DMS79 treated with DMSO at 0.1 percent for 48 hours (cell line): ENCODE measurements around the gene EBF3.

Source experiments
- DNase-seq: peaks from one replicate; lab custom pipeline; 2025; lab: John Stamatoyannopoulos, UW

The EBF3 gene

GRCh38 chr10:129945064-129945463, 19.0 kb downstream of the EBF3 start:
- DNase-seq, result no peak

GRCh38 chr10:129944456-129944855, 19.6 kb downstream of the EBF3 start:
- no peak for DNase-seq

GRCh38 chr10:129942936-129943715, 20.9 kb downstream of the EBF3 start:
- DNase-seq, result no peak

GRCh38 chr10:129942391-129942790, 21.7 kb downstream of the EBF3 start:
- DNase-seq, result no peak

GRCh38 chr10:129942019-129942277, 22.1 kb downstream of the EBF3 start:
- DNase-seq, result no peak

- DNase-seq, result no peak
Measured at GRCh38 chr10:129941199-129942018, 22.7 kb downstream of the EBF3 start.

- no peak for DNase-seq
Measured at GRCh38 chr10:129940617-129941198, 23.4 kb downstream of the EBF3 start.

- no peak for DNase-seq
Measured at GRCh38 chr10:129939416-129940275, 24.4 kb downstream of the EBF3 start.

- DNase-seq, result no peak
Measured at GRCh38 chr10:129938460-129938859, 25.6 kb downstream of the EBF3 start.

GRCh38 chr10:129937351-129937751, 26.7 kb downstream of the EBF3 start:
- DNase-seq, result no peak

GRCh38 chr10:129936923-129937300, 27.2 kb downstream of the EBF3 start:
- no peak for DNase-seq

GRCh38 chr10:129936266-129936922, 27.7 kb downstream of the EBF3 start:
- DNase-seq, result no peak

- DNase-seq, result no peak
Measured at GRCh38 chr10:129935867-129936152, 28.3 kb downstream of the EBF3 start.

- DNase-seq, result no peak
Measured at GRCh38 chr10:129935102-129935866, 28.8 kb downstream of the EBF3 start.

- no peak for DNase-seq
Measured at GRCh38 chr10:129934196-129934925, 29.7 kb downstream of the EBF3 start.

GRCh38 chr10:129933456-129934092, 30.5 kb downstream of the EBF3 start:
- DNase-seq, result peak; percentile 10

GRCh38 chr10:129932751-129933433, 31.2 kb downstream of the EBF3 start:
- DNase-seq, result peak; percentile 10

- no peak for DNase-seq
Measured at GRCh38 chr10:129932182-129932581, 31.9 kb downstream of the EBF3 start.
